ENCODE measurements around the gene AHNAK. TPM values are rescaled to one million over a fixed set of nuclear protein-coding genes. Genes with fewer than 3 reads are reported as not detected.

Gene AHNAK
- total RNA-seq, 1 donor from 2014 or later, result 27.2 TPM

DNA sequence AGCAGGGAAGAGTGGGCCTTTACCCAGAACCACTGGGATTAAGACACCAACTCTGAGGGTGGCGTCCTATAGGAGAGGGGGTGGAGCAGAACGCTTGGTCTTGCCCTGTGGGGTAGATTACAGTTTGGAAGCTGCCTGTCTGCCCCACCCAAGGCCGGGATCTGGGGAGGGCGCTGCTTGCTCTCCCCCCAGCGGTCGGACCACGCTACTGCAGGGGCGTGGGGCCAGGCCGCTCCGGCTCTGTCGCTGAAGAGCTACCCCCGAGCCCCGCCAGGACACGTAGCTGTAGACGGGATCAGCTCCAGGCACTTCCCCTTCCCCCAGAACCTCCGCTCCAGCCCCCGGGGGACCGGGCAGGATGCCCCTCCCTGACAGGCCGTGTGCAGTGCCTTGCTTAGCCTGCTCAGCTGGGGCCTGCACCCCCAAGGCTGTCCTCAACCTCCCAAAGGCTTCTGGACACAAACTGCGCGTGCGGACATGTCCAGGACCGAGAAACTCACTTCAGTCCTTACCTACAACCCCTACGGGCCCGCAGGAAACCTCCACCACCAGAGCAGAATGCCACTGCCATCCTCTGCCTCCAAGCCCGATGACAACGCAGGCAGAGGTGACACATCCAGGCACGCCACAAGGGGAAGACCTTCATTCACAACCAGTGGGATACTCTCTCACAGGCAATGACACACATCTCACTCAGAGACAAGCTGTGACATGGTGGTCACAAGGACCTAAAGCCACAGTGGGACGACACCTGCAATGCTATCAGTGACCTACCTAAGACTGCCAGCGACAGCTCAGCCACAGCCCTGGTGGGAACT lies 3.6 kb downstream of the AHNAK start:
- H3K4me1 Mint-ChIP-seq (ENCODE audit: low read depth), result peaks cover 28% of the 10 kb centered on the region

DNA sequence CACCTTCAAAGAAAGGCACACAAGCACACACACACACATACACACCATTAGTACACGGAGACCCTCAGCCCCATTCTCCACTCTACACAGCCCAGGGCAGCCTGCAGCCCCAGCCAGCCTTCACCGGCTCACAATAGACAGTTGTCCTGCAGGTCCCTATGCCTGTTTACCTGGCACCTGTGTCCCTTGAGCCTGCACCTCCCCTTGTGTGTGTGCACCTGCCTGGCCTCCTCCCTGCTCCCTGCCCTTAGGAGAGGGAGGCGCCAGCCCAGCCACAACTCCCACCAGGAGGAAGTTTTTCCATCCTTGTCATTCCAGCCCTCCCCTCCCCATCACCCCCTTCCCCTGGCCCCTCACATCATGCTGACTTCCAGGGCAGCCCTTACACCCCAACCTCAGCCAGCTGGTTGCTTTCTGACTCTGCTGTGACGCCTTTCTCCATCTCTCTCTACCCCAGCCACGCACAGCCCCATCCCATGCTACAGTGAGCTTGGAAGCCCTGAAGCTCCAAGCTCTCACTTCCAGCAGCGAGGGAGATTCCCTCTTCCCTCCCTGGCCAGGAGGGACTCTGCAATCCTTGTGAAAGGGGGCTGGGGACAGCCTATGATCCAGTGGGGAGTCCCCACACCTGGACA lies 4.4 kb downstream of the AHNAK start:
- Mint-ChIP-seq H3K4me3 (ENCODE audit: low read depth) (no peak overlapping the region), H3K9me3 (ENCODE audit: low read depth) (no peaks in the 10 kb centered on the region), H3K27ac (peak overlapping the region; percentile 68), H3K27me3 (peaks cover 34% of the 10 kb centered on the region), H3K4me1 (ENCODE audit: low read depth) (peaks cover 22% of the 10 kb centered on the region), H3K36me3 (ENCODE audit: insufficient read depth) (no peaks in the 10 kb centered on the region)
- TF ChIP-seq, protein P1, sequence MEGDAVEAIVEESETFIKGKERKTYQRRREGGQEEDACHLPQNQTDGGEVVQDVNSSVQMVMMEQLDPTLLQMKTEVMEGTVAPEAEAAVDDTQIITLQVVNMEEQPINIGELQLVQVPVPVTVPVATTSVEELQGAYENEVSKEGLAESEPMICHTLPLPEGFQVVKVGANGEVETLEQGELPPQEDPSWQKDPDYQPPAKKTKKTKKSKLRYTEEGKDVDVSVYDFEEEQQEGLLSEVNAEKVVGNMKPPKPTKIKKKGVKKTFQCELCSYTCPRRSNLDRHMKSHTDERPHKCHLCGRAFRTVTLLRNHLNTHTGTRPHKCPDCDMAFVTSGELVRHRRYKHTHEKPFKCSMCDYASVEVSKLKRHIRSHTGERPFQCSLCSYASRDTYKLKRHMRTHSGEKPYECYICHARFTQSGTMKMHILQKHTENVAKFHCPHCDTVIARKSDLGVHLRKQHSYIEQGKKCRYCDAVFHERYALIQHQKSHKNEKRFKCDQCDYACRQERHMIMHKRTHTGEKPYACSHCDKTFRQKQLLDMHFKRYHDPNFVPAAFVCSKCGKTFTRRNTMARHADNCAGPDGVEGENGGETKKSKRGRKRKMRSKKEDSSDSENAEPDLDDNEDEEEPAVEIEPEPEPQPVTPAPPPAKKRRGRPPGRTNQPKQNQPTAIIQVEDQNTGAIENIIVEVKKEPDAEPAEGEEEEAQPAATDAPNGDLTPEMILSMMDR (IDR thresholded peaks at IDR 0.05; ENCODE audit: unreplicated experiment), result no peak
- DNase-seq (ENCODE audit: low spot score, unreplicated experiment), result no peak

More for the DNA sequence above, 3.6 kb downstream of the AHNAK start:
- peak; percentile 74 for DNase-seq (ENCODE audit: low spot score, unreplicated experiment)
- TF ChIP-seq, protein P1 (IDR thresholded peaks at IDR 0.05; ENCODE audit: unreplicated experiment), result peak; percentile 94
- no peaks in the 10 kb centered on the region for H3K36me3 Mint-ChIP-seq (ENCODE audit: insufficient read depth)
- H3K27me3 Mint-ChIP-seq, result peaks cover 41% of the 10 kb centered on the region
- no peaks in the 10 kb centered on the region for H3K9me3 Mint-ChIP-seq (ENCODE audit: low read depth)
- no peak overlapping the region for H3K27ac Mint-ChIP-seq
- H3K4me3 Mint-ChIP-seq (ENCODE audit: low read depth), result no peak overlapping the region

DNA sequence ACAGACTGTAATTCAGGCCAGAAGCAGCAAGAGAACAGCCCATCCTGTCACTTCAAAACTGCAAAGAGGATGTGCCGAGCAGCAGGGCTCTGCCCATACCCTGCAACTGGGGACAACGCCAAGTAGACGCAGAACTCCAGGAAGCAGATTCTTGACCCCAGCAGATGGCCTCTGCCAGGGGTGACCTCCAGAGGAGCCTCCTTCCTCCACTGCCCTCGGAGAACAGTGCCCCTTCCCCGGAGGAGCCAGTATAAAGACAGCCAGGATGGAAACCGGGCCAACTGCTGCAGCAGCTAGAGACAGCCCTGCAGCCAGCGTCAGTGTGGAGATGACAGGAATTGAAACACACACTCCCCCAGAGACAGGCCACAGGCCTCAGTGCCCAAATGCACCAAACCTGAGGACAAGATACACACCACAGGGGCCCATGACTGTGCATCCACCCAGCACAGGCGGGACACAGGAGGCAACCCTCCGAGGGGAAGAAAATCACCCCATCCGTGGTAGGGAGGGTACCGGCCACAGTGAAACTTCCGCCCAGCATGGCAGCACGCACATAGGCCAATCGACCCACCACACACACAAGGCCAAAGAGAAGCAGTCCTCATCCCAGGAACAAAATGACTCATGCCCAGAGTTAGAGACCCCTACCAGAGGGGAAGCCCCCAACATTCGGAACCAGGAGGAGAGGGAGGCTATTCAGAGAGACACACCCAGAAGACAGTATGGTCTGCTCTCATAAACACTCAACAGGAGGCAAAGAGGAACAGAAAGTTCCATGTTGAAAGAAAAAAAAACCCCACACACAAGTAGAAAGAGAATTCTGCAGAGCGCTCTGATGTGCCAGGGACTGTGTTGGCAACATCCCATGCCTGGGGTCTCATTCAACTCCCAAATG lies 5.6 kb downstream of the AHNAK start:
- no peak overlapping the region for H3K27ac Mint-ChIP-seq
- peaks cover 24% of the 10 kb centered on the region for H3K4me1 Mint-ChIP-seq (ENCODE audit: low read depth)
- no peaks in the 10 kb centered on the region for H3K9me3 Mint-ChIP-seq (ENCODE audit: low read depth)
- peaks cover 2% of the 10 kb centered on the region for H3K36me3 Mint-ChIP-seq (ENCODE audit: insufficient read depth)
- TF ChIP-seq, protein P1 (IDR thresholded peaks at IDR 0.05; ENCODE audit: unreplicated experiment), result no peak
- no peak for DNase-seq (ENCODE audit: low spot score, unreplicated experiment)
- peaks cover 30% of the 10 kb centered on the region for H3K27me3 Mint-ChIP-seq
- no peak overlapping the region for H3K4me3 Mint-ChIP-seq (ENCODE audit: low read depth)

DNA sequence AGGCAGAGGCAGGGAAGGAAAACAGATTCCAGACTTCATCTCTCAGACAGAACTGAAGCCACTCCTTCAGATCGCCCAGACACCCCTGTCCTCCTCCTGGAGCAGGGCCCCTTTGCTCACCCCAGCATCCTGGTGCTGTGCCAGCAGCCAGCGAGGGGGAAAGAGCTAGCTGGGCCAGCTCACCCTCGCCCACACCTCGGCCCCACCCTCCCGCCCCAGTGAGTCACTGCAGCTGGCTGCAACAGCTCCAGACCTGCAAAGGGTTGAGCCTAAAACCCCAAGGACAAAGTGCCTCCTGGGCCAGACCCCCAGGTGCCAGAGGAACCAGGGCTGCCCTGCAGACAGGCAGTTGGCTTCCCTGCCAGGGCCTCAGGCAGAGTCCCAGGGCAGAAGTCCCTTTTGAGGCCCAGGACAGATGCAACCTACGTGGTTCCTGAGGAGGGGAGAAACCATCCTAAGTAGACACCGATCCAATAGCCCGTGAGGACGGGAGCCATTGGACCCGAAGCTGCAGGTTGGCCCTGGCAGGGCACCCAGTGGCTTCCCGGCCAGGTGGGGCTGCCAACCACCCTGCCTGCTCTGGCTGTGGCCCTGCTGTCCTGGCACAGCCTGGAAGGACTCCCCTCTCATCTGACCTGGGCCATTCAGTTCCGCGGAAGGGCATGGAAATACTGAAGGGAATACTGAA lies 7.2 kb downstream of the AHNAK start:
- Mint-ChIP-seq H3K27ac (no peak overlapping the region), H3K4me3 (ENCODE audit: low read depth) (no peak overlapping the region)
- TF ChIP-seq, protein P1 (IDR thresholded peaks at IDR 0.05; ENCODE audit: unreplicated experiment), result no peak

More for the DNA sequence above, 7.2 kb downstream of the AHNAK start:
- H3K36me3 Mint-ChIP-seq (ENCODE audit: insufficient read depth), result peaks cover 5% of the 10 kb centered on the region
- peaks cover 20% of the 10 kb centered on the region for H3K4me1 Mint-ChIP-seq (ENCODE audit: low read depth)
- H3K27me3 Mint-ChIP-seq, result peaks cover 15% of the 10 kb centered on the region
- DNase-seq (ENCODE audit: low spot score, unreplicated experiment), result no peak
- H3K9me3 Mint-ChIP-seq (ENCODE audit: low read depth), result no peaks in the 10 kb centered on the region

Measured in progenitor cell of endocrine pancreas (in vitro differentiated cells).